Measurements from ENCODE around the gene CDKN2C.

The CDKN2C gene

DNA sequence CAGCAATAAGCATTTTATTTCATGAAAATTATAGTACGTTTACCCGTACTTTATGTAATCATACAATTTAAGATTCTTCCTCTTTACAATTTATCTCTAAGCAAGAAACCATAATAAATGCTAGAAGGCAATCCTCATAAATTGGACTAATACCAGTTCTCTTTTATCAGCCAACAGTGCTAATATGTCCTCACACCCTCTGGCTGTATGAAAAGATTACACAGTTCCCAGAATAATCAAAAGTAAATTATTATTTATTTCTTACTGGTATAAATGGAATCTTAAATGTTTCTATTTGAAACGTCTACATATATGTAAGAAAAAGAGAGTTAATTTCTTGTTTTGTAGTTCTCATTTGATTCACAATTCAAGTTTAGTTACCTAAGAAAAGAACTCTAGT, 3.1 kb upstream of the CDKN2C start:
- DNase-seq = no peak

DNA sequence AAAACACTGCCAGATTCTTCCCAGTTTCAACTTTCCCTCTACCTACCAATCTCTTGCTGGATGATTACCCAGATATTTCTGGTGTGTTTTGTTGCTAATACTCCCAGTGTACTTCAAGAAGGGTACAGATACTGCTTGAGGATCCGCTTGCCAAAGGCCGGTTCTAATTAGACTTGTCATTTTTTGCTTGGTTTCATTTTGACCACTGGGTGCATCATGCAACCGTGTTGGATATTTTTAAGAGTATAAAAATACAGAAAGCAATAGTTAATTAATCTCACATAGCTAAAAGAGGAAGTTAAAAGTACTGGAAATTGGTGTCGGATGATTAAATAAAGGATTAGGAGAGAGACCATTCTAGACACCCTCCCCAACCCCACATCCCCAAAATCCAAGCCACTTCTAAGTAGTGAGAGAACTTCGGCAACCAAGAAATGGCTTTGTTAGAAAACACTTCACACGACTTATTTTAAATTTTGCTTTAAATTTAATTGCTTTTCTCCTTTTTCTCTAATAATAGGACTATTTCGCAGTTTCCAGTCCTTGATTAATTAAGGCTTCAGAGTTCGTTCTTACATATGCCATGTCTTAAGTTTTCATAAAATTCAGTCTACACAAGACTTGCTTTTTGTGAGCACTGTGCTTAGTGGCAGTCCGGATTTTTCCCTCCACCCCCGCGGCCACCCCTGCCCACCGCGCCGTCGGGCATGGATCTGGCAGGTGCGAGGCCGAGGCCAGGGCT, 2.5 kb upstream of the CDKN2C start:
- no peak for DNase-seq

DNA sequence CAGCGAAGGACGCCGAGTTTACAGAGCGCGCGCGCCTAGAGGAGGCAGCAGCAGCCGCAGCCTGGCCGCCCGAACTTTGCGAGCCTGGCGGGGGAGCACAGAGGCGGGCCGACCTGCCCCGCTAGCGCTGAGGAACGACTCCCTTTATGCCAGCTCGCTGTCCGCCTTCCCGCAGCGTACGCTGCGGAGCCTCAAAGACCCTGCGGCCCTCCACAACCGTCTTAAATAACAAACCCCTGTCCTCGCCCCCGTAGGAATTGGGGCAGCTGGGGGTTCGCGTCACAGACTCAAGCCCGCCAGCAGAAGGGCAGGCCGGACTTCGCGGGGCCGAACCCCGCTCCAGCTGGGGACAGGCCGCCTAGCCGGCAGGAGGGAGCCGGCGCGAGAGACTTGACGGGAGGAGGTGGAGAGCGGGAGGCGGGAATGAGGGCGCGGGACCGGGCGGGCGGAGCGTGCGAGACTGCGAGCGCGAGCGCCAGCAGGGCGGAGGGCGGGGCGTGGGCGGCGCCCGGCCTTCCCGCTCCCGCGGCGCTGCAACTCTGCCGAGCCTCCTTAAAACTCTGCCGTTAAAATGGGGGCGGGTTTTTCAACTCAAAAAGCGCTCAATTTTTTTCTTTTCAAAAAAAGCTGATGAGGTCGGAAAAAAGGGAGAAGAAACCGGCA, 1.8 kb upstream of the CDKN2C start:
- DNase-seq = peak; percentile 90

DNA sequence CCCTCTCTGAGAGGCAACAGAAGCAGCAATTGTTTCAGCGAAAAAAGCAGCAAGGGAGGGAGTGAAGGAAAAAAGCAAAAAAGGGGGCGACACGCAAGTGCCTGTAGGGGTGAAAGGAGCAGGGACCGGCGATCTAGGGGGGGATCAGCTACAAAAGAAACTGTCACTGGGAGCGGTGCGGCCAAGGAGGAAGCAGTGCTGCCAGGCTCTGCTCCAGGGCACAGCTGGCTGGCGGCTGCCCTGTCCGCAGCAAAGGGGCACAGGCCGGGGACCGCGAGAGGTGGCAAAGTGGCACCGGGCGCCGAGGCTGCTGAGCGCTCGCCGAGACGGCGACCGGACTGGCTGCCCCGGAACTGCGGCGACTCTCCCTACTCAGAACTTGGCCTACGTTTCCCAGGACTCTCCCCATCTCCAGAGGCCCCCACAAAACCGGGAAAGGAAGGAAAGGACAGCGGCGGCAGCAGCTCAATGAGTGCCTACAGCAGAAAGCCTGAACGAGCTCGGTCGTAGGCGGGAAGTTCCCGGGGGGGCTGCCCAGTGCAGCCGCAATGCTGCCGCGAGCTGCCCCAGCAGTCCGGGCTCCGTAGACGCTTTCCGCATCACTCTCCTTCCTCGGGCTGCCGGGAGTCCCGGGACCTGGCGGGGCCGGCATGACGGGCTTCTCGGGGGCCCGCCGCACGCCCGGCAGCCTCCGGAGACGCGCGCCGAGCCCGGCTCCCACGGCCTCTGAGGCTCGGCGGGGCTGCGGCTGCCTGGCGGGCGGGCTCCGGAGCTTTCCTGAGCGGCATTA, 1.0 kb upstream of the CDKN2C start:
- no peak for DNase-seq

DNA sequence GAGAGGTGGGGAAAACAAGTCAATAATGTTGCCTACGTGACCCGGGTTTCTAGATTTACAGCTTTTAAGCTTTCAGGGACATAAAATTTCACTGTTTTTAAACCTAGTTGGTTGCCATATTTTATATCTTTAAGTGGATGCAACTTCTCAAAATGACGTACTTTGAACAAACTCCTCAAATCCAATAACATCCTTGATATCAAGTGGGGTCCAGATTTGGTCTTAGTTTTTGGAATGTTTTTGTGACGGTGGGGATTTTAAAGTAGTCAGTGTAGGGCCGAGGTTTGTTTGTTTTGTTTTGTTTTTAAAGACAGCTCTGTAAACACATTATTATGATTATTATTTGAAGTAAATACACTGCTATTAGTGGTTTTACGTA, 453 bp downstream of the CDKN2C start:
- no peak for DNase-seq

DNA sequence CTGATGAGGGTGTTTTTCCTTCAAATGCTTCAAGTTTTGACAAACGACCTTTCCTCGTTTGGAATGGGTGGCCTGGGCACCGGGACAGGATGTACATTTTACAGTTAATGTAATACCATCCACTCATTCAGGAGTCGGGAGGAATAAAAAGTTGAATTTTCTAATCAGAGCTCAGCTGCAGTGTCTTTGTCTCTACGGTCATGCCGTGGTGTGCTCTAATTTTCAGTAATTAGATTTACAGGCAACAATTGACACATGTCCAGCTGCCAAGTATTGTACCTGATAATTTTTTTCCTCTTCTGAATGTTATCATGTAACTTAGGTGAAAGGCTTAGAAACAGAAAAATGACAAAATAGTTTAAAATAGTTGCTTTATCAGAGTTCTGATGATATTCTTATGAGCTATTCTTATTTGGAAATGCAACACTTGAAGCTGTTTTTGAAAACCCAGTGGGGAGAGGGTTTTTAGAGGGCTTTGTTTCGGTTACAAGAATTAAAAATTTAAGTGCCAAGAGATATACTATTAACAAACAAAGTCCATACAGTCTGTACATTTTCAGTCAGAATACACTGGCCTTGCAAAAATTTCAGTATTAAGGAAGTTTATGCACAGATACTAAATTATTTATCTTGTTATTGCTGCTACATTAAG, 1.0 kb downstream of the CDKN2C start:
- no peak for DNase-seq

DNA sequence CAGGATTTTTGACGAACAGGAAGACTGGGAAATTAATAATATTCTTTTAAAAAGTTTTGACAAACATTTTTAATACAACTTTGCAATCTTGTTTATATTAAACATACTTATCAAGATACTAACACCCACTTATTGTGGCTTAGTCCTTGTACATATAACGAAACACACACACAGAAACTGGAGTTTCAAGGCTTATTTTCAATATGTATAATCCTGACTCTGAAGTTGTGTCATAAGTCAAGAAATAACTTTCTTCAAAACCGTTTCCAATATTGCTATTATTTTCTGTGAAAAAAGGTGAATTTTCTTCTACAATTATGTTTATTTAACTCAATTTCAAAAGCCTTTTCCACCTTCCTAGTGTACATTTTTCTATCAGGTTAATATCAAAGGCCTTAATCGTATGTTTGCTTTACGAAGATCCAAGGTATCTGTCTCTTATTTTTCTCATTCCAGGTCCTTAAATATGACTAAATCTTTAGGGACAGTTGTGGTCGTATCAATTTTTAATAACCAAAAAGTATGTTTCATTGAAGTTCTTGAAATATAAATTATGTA, 1.8 kb downstream of the CDKN2C start:
- no peak for DNase-seq

DNA sequence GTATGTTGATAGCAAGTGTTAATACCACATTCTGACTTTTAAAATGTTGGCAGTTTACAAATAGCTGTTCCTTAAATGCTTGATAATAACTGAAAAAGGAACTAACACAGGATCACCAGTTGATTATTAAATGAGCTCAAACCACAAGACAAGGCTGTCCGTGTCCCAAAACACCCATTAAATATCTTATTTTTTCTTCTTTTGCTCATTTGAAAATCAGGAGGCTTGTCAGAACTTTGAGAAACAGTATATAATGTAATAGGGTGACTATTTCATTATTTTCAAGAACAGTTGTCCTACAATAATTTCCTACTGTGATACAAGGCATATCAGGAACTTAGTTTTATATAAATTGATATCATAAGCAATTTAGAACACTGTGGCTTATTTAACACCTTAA, 2.7 kb downstream of the CDKN2C start:
- DNase-seq = no peak

DNA sequence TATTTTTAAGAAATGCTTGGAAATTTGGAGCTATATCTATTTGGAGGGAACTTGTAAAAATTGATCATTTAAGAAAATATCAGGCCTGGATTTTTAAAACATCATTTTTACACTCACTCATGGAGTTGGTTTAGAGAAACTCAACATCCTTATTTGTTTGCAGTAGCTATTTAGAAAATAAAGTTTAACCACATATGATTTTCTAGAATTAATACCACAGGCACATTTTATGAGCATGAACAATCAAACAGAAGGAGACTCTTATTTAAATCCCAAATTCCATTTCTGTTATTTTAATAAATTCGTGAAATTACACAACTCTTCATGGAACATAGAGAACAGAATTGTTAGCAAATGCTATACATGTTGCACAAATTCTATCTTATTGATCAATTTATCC, 3.2 kb downstream of the CDKN2C start:
- DNase-seq = no peak

DNA sequence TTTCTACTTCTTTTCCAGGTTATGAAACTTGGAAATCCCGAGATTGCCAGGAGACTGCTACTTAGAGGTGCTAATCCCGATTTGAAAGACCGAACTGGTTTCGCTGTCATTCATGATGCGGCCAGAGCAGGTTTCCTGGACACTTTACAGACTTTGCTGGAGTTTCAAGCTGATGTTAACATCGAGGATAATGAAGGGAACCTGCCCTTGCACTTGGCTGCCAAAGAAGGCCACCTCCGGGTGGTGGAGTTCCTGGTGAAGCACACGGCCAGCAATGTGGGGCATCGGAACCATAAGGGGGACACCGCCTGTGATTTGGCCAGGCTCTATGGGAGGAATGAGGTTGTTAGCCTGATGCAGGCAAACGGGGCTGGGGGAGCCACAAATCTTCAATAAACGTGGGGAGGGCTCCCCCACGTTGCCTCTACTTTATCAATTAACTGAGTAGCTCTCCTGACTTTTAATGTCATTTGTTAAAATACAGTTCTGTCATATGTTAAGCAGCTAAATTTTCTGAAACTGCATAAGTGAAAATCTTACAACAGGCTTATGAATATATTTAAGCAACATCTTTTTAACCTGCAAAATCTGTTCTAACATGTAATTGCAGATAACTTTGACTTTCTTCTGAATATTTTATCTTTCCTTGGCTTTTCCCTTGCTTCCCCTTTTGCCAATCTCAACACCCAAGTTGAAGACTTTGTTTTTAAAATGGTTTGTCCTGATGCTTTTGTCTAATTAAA, 4.0 kb downstream of the CDKN2C start:
- no peak for DNase-seq

DNA sequence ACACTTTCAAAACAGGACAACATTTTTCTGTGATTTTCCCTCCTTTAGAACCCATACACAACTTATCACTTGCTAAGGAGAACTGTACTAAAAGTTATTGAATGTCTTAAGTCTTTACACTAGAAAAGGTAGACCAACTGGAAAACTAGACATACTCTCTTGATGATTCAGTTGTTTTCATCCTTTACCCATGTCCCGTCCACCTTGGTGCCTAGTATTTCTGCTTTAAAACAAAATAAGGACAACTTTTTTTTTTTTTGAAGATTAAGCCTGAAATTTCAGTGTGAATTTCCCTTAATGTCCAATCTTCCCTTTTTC, 4.5 kb downstream of the CDKN2C start:
- DNase-seq = no peak

DNA sequence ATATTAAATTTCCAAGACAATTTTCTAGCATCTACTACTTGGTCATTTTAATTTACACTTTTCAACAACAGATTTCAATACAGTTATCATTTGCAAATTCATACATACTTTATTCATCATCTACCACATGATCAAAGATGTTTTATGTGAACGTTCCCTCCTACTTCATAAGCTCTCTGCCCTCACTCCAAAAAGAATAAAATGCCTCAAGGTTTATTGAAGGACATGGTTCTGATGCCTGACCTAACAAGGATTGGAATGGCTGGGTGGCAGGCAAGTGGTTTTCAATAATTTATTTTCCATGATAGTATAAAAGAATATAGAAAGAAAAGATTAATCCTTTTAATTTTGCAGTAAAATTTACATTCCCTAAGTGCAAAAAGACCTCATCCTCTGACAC, 5.4 kb downstream of the CDKN2C start:
- no peak for DNase-seq

DNA sequence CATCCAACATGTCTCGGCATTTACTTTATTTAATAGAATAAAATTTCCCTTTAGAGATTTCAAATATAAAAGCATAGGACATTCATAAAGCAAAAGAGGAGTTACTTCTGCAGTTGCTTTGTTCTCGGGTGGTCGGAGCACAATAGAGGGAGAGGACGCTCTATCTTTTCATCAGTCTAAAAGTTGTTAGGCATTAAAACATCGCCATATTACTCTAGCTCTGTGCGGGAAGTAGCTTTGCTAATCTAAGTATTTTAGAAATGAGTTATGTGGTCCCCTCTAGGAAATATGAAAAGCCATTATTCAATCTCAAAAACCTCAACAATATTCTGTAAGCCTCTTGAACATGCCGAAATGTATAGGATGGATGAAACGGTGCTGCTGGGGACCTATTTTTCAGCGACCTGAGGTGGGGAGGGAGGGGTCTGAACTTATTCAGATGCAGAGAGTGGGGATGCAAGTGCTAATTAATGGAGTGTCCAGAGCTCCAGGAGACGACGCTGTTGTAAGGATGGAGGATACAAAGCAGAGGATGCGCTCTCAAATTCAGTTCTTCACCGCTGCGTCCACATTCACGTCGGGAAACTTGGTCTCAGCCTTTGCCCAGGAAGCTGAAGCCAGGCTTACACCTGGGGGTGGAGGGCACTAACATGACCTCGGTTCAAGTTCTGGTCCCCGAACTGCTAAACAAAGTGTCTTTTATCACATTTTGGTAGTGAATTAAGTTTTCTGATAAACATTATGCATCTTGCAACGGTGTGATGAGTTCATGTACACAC, 6.3 kb downstream of the CDKN2C start:
- no peak for DNase-seq

DNA sequence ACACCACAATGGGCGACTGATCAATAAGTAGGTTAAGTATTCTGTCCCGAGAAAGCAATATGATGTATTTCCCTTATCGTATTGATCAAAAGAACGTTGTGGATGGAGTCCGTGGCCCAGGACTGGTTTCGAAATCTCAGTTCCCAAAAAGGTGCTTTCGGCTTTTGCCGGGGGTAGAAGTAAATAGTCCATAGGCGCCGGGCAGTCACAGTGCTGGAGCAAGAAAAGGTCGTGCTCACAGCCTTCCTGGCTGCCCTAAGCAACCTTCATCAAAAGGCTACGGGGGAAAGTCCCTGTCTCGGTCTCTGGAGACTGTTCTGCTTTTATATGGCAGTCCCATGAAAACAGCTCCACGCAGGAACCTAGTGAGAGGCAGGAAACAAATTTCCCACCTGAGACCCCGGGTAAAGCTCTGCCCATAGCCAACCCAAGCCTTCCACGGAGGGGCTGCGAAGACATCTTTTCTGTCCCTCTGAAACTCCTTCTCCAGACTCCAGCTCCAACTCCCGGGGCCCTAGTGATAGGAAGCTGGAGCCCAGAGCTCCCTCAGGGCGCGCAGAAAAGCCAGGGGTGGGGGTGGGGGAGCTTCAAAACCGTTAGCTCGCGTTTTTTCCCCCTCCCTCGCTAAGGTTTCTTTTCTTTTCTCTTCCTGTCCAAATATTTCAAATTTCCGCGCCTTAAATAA, 7.0 kb downstream of the CDKN2C start:
- peak; percentile 68 for DNase-seq

DNA sequence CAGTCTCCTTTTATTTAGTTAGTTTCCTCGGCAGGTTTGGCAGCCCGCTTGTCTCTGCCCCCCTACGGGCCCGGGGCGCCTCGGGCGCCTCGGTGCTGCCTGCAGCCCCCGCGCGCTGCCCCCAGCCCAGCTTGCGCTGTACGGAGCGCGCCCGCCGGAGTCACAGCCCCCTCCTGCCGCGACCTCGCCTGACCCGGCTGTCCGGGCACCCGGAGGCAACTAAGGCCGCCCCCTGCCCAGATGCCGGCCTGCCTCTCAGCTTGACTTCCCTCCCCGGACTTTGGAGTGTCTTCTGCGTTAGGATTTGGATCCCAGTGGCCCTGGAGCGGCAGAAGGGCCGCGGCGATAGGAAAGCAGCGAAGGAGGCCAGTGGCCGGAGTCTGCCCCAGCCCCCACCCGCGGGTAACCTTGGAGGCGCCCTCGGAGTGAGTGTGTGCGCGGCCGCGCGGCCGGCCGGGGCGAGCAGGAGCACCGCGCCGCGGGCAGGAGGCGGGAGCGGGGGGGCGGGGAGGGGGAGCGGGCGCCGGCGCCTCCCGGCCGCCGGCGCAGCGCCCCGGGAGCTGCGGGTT, 7.6 kb downstream of the CDKN2C start:
- DNase-seq = no peak

DNA sequence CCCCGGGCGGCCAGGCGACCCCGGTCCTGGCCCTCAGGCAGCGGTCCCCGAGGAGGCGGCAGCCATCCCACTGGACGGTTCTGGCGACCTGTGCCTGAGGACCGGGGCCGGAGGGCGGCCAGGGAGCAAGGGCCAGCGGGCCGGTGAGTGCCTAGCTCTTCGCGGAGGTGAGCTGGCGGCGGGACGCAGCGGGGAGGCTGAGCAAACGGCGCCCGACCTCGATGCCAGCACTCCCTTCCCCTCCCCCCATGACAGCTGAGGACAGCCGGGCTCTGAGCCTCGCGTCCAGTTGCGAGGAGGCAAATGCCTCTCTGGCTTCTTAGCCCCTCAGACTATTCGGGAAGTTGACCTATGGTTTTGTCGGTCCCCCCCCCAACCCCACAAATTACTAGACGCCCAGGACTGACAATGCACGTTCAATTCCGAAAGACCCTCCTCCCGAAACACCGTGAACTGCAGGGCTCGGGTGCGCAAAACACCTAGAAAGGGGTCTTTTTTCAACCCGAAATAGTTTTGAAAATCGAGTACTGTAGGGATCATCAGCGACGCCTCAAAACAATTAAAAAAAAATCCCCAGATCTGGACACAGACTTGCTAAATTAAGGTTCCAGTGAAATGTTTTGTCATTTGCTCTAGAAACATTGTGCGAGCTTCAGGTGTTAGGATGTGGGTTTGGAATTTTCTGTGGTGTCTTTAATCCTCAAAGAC, 8.3 kb downstream of the CDKN2C start:
- peak; percentile 72 for DNase-seq

DNA sequence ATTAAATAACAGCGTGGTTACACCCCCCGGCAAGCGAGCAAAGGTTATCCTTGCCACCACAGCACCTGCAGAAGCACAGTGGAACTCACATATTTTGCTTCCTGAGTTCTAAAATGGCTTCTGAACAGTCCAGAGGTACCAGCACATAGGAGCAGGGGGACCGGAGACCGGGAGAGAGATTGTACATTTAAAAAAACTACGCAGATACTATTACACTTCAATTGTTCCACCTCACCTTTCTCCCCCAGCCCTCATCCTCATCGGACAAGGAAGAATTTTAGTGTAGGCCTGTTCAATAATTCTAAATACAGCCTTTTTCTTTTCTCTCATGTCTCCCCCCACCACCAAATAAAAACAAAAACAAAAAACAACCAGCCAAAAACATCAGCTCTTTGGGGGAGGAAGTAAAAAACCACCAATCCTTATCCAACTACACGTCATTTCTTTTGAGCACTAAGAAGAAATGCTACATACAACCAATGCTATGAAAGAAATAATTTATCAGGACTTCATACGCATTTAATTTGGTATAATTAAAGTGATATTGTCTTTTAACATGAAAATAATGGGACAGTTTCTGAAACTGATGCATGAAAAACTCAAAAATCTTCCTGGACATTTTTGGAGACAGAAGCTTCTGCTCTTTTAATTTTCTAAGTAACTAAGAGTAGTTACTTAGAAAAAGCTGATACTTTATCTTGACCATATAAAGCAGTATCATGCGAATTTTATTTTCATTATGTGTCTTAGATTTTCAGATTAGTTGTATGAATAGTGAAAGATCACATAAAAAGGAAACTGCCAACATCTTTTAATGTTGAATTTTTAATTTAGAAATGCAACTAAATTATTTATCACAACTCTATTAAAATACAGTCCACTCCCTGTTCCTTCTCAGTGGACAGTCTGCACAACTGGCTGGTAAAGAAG, 9.1 kb downstream of the CDKN2C start:
- peak; percentile 69 for DNase-seq

DNA sequence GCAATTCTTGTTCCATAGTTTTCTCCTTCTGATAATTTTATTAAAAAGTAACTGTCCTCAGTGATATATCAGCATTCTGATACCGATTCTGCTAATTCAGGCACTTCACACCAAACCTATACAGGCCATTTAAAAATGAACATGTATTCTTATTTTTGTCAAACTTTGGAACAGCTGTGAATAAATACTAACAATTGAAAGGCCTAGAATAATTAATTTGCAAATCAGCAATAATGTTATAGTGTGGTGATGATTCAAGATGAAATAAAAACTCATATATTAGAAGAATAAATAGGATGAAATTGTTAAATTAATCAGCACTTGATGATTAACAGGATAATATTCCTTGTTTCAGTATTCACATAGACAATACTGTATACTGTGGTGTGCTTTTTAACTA, 9.9 kb downstream of the CDKN2C start:
- DNase-seq = no peak

DNA sequence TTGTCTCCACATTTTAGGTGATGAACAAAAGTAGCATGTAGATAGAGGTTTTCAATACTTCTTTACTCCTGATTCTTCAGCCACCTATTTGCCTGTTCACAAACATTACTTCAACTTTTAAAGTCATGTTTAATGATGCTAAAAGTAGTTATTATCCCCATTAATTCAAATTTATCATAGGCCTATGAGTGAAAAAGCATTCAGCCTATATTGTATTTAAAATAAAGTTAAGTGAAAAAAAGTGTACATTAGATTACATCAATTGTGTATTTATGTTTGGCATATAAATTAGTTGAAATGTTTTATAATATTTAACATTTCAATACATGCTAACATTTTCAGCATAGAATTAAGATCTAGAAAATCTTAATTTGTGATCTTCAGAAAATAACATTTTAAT, 10.5 kb downstream of the CDKN2C start:
- no peak for DNase-seq

Data from NCI-H2107 (cell line).